ENCODE data around the gene CDCA4. TPM values are rescaled to one million over a fixed set of nuclear protein-coding genes. Genes with fewer than 3 reads are reported as not detected.

The CDCA4 gene
- total RNA-seq, 1 experiment from 2014 or later = 57.7 TPM

- H3K4ac ChIP-seq (ENCODE audit: low read depth, low read length) = no peak overlapping the region
- H3K14ac ChIP-seq (ENCODE audit: insufficient read depth, low read length) = no peak overlapping the region; the same call in 1 of the 2 replicates
- H3K79me2 ChIP-seq (ENCODE audit: insufficient read depth, low read length) = no peaks in the 10 kb centered on the region
- H3K27me3 Mint-ChIP-seq (ENCODE audit: low read depth) = peaks cover 23% of the 10 kb centered on the region
- H2BK15ac ChIP-seq (ENCODE audit: low read depth, low read length) = no peak overlapping the region; the same call in 1 of the 2 replicates
- H3K4me1 ChIP-seq (ENCODE audit: insufficient read depth, low read length) = no peaks in the 10 kb centered on the region
- no peak overlapping the region for H4K5ac ChIP-seq (ENCODE audit: insufficient read length, low read depth, low read length)
- H2BK20ac ChIP-seq (ENCODE audit: low read depth, low read length, poor library complexity, severe bottlenecking) = no peak overlapping the region
- 0 out of 4 replicates have a peak, but pooled peaks cover 2% of the 10 kb centered on the region in 2 experiments for H3K4me1 Mint-ChIP-seq
- no peak overlapping the region for H3K18ac ChIP-seq (ENCODE audit: insufficient read length, low read depth, low read length)
- H4K8ac ChIP-seq (replicated peaks; ENCODE audit: insufficient read length, low read depth, low read length) = no peak overlapping the region
- no peak overlapping the region for H3K27ac ChIP-seq (ENCODE audit: insufficient read length, low read depth, low read length)
- no CpG with 5 or more reads among the region's 25 CpGs for WGBS (ENCODE audit: extremely low coverage, insufficient read length, low lambda C conversion rate)
- H3K9ac ChIP-seq (ENCODE audit: extremely low read depth, insufficient read length, low read length) = no peak overlapping the region
- H3K79me1 ChIP-seq (ENCODE audit: insufficient read depth, low read depth, low read length, poor library complexity, severe bottlenecking) = no peaks in the 10 kb centered on the region
- no peak overlapping the region for H2AK5ac ChIP-seq (ENCODE audit: insufficient read length, low read length)
- no peaks in the 10 kb centered on the region for H3K9me3 Mint-ChIP-seq
- no peak overlapping the region for H4K91ac ChIP-seq (ENCODE audit: insufficient read length, low read depth, low read length)
- H3K56ac ChIP-seq (ENCODE audit: insufficient read length, low read depth, low read length) = no peak overlapping the region
- no peaks in the 10 kb centered on the region for H3K36me3 Mint-ChIP-seq (ENCODE audit: insufficient read depth in 1 of 3, low read depth in 3 of 3)
- H3K27ac Mint-ChIP-seq = no peak overlapping the region
- H3K4me2 ChIP-seq (ENCODE audit: insufficient read depth, insufficient read length, low read length) = no peak overlapping the region
- H3K27me3 ChIP-seq (ENCODE audit: insufficient read depth, low read length) = no peaks in the 10 kb centered on the region; the same call in 1 of the 2 replicates
- H3K23me2 ChIP-seq (ENCODE audit: insufficient read length, low read depth, low read length, poor library complexity, severe bottlenecking) = no peaks in the 10 kb centered on the region
- TF ChIP-seq, protein P1, sequence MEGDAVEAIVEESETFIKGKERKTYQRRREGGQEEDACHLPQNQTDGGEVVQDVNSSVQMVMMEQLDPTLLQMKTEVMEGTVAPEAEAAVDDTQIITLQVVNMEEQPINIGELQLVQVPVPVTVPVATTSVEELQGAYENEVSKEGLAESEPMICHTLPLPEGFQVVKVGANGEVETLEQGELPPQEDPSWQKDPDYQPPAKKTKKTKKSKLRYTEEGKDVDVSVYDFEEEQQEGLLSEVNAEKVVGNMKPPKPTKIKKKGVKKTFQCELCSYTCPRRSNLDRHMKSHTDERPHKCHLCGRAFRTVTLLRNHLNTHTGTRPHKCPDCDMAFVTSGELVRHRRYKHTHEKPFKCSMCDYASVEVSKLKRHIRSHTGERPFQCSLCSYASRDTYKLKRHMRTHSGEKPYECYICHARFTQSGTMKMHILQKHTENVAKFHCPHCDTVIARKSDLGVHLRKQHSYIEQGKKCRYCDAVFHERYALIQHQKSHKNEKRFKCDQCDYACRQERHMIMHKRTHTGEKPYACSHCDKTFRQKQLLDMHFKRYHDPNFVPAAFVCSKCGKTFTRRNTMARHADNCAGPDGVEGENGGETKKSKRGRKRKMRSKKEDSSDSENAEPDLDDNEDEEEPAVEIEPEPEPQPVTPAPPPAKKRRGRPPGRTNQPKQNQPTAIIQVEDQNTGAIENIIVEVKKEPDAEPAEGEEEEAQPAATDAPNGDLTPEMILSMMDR (conservative IDR thresholded peaks at IDR 0.05) = no peak
- H3T11ph ChIP-seq (ENCODE audit: low read length) = no peak overlapping the region
- no peak overlapping the region for H3K4me3 Mint-ChIP-seq
- H2BK120ac ChIP-seq (ENCODE audit: low read depth, low read length, poor library complexity, severe bottlenecking) = no peak overlapping the region
- H2AFZ ChIP-seq (ENCODE audit: low read length) = no peak overlapping the region
- DNase-seq = no peak
- no peak overlapping the region for H2BK5ac ChIP-seq (ENCODE audit: insufficient read length, low read length)
- no peaks in the 10 kb centered on the region for H4K20me1 ChIP-seq (ENCODE audit: control insufficient read depth, insufficient read depth, insufficient read length)
- H2BK12ac ChIP-seq (ENCODE audit: insufficient read length, low read depth, low read length) = no peak overlapping the region
- H3K9me3 ChIP-seq (ENCODE audit: control insufficient read depth, low read depth, low read length) = no peaks in the 10 kb centered on the region
- H3K23ac ChIP-seq (ENCODE audit: insufficient read length, low read depth, low read length) = no peak overlapping the region
These were observed 29.1 kb upstream of the CDCA4 start for GRCh38 chr14:105049753-105050550.
